Hepatocyte (in vitro differentiated cells): Measurements from ENCODE around the gene RASEF.

Experiments used
- CTCF ChIP-seq: fragments of 200-600 bp; sonication (generic); IDR thresholded peaks from 2 replicates; pipeline ENCODE4 v1.5.1; 2016; ENCODE audit warnings: antibody characterized with exemption, mild to moderate bottlenecking; ENCODE audit not compliant: poor library complexity
- EZH2phosphoT487 ChIP-seq: fragments of 200-600 bp; sonication (generic); IDR thresholded peaks from one replicate; pipeline ENCODE4 v1.6.1; 2018; ENCODE audit warnings: antibody characterized with exemption, mild to moderate bottlenecking, low read depth, moderate library complexity; ENCODE audit not compliant: unreplicated experiment, severe bottlenecking

DNA sequence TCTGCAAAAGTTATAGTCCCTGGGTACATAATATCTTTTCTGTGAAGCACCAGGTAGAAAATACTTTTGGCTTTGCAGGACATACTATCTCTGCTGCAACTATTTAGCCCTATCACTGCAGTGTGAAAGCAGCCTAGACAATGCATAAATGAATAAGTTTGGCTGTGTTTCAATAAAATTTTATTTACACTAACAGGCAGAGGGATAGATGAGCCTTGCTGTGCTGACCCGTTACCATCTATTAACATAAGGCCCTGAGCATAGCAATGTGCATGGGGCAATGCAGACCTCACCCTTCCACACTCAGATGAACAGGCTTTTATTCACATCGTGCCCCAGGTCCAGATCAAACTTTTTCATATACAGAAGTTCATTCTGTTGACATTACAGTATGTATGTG is 27.8 kb downstream of the RASEF start:
- no peak for TF ChIP-seq EZH2phosphoT487
- no peak for TF ChIP-seq CTCF
